Measurements from ENCODE around the gene LDLRAD4.

Gene LDLRAD4

GRCh38 chr18:13309748-13310670 lies 91.4 kb downstream of the LDLRAD4 start:
- no peak for DNase-seq

GRCh38 chr18:13311193-13311592 lies 92.6 kb downstream of the LDLRAD4 start:
- DNase-seq: no peak

GRCh38 chr18:13312515-13312914 lies 94.0 kb downstream of the LDLRAD4 start:
- DNase-seq: no peak

- no peak for DNase-seq
Observed at GRCh38 chr18:13313006-13313686, 94.6 kb downstream of the LDLRAD4 start.

- DNase-seq: no peak
Observed at GRCh38 chr18:13315000-13315399, 96.4 kb downstream of the LDLRAD4 start.

- DNase-seq: no peak
Observed at GRCh38 chr18:13316063-13316462, 97.5 kb downstream of the LDLRAD4 start.

- no peak for DNase-seq
Observed at GRCh38 chr18:13317801-13318200, 99.2 kb downstream of the LDLRAD4 start.

GRCh38 chr18:13318731-13319501 lies 100.4 kb downstream of the LDLRAD4 start:
- DNase-seq: no peak

- no peak for DNase-seq
Observed at GRCh38 chr18:13319629-13320028, 101.1 kb downstream of the LDLRAD4 start.

GRCh38 chr18:13320096-13320495 lies 101.5 kb downstream of the LDLRAD4 start:
- no peak for DNase-seq

GRCh38 chr18:13320891-13321425 lies 102.4 kb downstream of the LDLRAD4 start:
- no peak for DNase-seq

GRCh38 chr18:13321923-13322322 lies 103.4 kb downstream of the LDLRAD4 start:
- DNase-seq: no peak

GRCh38 chr18:13323186-13323585 lies 104.6 kb downstream of the LDLRAD4 start:
- DNase-seq: no peak

GRCh38 chr18:13324880-13325279 lies 106.3 kb downstream of the LDLRAD4 start:
- DNase-seq: no peak

- no peak for DNase-seq
Observed at GRCh38 chr18:13328213-13328612, 109.7 kb downstream of the LDLRAD4 start.

- no peak for DNase-seq
Observed at GRCh38 chr18:13330996-13331395, 112.4 kb downstream of the LDLRAD4 start.

- no peak for DNase-seq
Observed at GRCh38 chr18:13331846-13332245, 113.3 kb downstream of the LDLRAD4 start.

- no peak for DNase-seq
Observed at GRCh38 chr18:13332874-13333273, 114.3 kb downstream of the LDLRAD4 start.

- no peak for DNase-seq
Observed at GRCh38 chr18:13335903-13336302, 117.3 kb downstream of the LDLRAD4 start.

GRCh38 chr18:13336841-13337240 lies 118.3 kb downstream of the LDLRAD4 start:
- no peak for DNase-seq

GRCh38 chr18:13337369-13337768 lies 118.8 kb downstream of the LDLRAD4 start:
- no peak for DNase-seq

GRCh38 chr18:13338318-13338717 lies 119.8 kb downstream of the LDLRAD4 start:
- no peak for DNase-seq

- DNase-seq: no peak
Observed at GRCh38 chr18:13339653-13340052, 121.1 kb downstream of the LDLRAD4 start.

Measured in left hindlimb (tissue), 1 donor.